Thymus (tissue), 11 donors: Measurements from ENCODE around the gene GPS1. TPM values are rescaled to one million over a fixed set of nuclear protein-coding genes. Genes with fewer than 3 reads are reported as not detected.

ENCODE experiments used
- DNase-seq, 9 donors: peaks; one replicate each; pipeline ENCODE4 v3.0.0-alpha.2; 2013; ENCODE audit warnings: low spot score in 9 of 9, low read depth in 6 of 9, missing footprints in 1 of 9
- H3K27ac ChIP-seq, 2 donors: one replicate each; pipeline ENCODE4 v1.5.1; 2013; ENCODE audit warnings: control low read depth in 1 of 2, low read depth in 1 of 2, low read length in 1 of 2, mild to moderate bottlenecking in 1 of 2, moderate library complexity in 1 of 2
- H3K27me3 ChIP-seq, 2 donors: one replicate each; pipeline ENCODE4 v1.5.1; 2013; ENCODE audit warnings: low read length in 1 of 2; ENCODE audit not compliant: control insufficient read depth in 2 of 2, insufficient read depth in 1 of 2
- H3K36me3 ChIP-seq, 2 donors: one replicate each; pipeline ENCODE4 v1.5.1; 2013; ENCODE audit warnings: low read length in 1 of 2, mild to moderate bottlenecking in 1 of 2, moderate library complexity in 1 of 2; ENCODE audit not compliant: control insufficient read depth in 2 of 2, insufficient read depth in 2 of 2
- H3K4me1 ChIP-seq, 2 donors: one replicate each; pipeline ENCODE4 v1.5.1; 2013; ENCODE audit warnings: low read length in 2 of 2; ENCODE audit not compliant: control insufficient read depth in 2 of 2, insufficient read depth in 2 of 2
- H3K4me3 ChIP-seq, 2 donors: one replicate each; pipeline ENCODE4 v1.5.1; 2013; ENCODE audit warnings: low read length in 2 of 2, control low read depth in 1 of 2, mild to moderate bottlenecking in 1 of 2
- H3K9me3 ChIP-seq, 2 donors: one replicate each; pipeline ENCODE4 v1.5.1; 2013; ENCODE audit warnings: low read length in 1 of 2, mild to moderate bottlenecking in 1 of 2; ENCODE audit not compliant: control insufficient read depth in 2 of 2, insufficient read depth in 1 of 2
- WGBS: extraction: QIAGEN DNeasy Blood & Tissue Kit; methylation state at CpG from one replicate; pipeline ENCODE4 v1.1.7; 2013; 5-methylcytosine and 5-hydroxymethylcytosine counted together
- polyA plus RNA-seq: library from polyadenylated mRNA; stranded (reverse); fragments of 200-250 nt; gene quantifications from one replicate; pipeline ENCODE4 v1.2.3, GENCODE V29; 2013
- total RNA-seq: library from RNA; stranded (reverse); fragments of 120-200 nt; gene quantifications from one replicate; pipeline ENCODE4 v1.2.4, GENCODE V29; 2013
- donor health status: healthy.

GPS1 gene
- total and polyA plus RNA-seq, 2 donors = 75.8 to 98.3 TPM

GRCh38 chr17:82013341-82013740 is 38.4 kb upstream of the GPS1 start:
- 79% methylated on average over 22 of the region's 22 CpGs for WGBS
- DNase-seq = peak in 1 of 9 donors; percentile 35
- Histone ChIP-seq H3K27ac (no peak overlapping the region), H3K27me3 (no peaks in the 10 kb centered on the region), H3K4me3 (no peak overlapping the region), H3K9me3 (peaks cover 0 to 5% of the 10 kb centered on the region in 2 donors), H3K4me1 (peaks cover 0 to 20% of the 10 kb centered on the region in 2 donors), H3K36me3 (peaks cover 2 to 17% of the 10 kb centered on the region in 2 donors)

GRCh38 chr17:82013772-82014321 is 37.9 kb upstream of the GPS1 start:
- Histone ChIP-seq H3K4me1 (peaks cover 0 to 20% of the 10 kb centered on the region in 2 donors), H3K27ac (no peak overlapping the region), H3K36me3 (peaks cover 7 to 20% of the 10 kb centered on the region in 2 donors), H3K9me3 (peaks cover 0 to 5% of the 10 kb centered on the region in 2 donors), H3K4me3 (no peak overlapping the region), H3K27me3 (no peaks in the 10 kb centered on the region)
- no peak for DNase-seq
- WGBS = 98% methylated on average over 16 of the region's 16 CpGs

- Histone ChIP-seq H3K36me3 (peaks cover 10 to 18% of the 10 kb centered on the region in 2 donors), H3K4me1 (peaks cover 0 to 21% of the 10 kb centered on the region in 2 donors), H3K9me3 (peaks cover 0 to 5% of the 10 kb centered on the region in 2 donors), H3K4me3 (no peak overlapping the region), H3K27ac (no peak overlapping the region), H3K27me3 (no peaks in the 10 kb centered on the region)
- WGBS = 95% methylated on average over 23 of the region's 23 CpGs
- DNase-seq = no peak
Measured at GRCh38 chr17:82014432-82014831, 37.3 kb upstream of the GPS1 start.

- peaks cover 10 to 18% of the 10 kb centered on the region in 2 donors for H3K36me3 ChIP-seq
- H3K4me1 ChIP-seq = peaks cover 0 to 24% of the 10 kb centered on the region in 2 donors
- no peak overlapping the region for H3K4me3 ChIP-seq
- DNase-seq = no peak
- 89% methylated on average over 13 of the region's 13 CpGs for WGBS
- peaks cover 0 to 5% of the 10 kb centered on the region in 2 donors for H3K9me3 ChIP-seq
- H3K27me3 ChIP-seq = no peaks in the 10 kb centered on the region
- no peak overlapping the region for H3K27ac ChIP-seq
Measured at GRCh38 chr17:82014971-82015310, 36.8 kb upstream of the GPS1 start.

- Histone ChIP-seq H3K36me3 (peaks cover 10 to 18% of the 10 kb centered on the region in 2 donors), H3K27ac (no peak overlapping the region), H3K4me1 (peaks cover 0 to 24% of the 10 kb centered on the region in 2 donors), H3K4me3 (no peak overlapping the region), H3K27me3 (no peaks in the 10 kb centered on the region), H3K9me3 (peaks cover 0 to 5% of the 10 kb centered on the region in 2 donors)
- DNase-seq = no peak
- 95% methylated on average over 24 of the region's 24 CpGs for WGBS
Measured at GRCh38 chr17:82015311-82015971, 36.3 kb upstream of the GPS1 start.

- Histone ChIP-seq H3K27me3 (no peaks in the 10 kb centered on the region), H3K4me1 (peaks cover under 1 to 29% of the 10 kb centered on the region in 2 donors), H3K27ac (no peak overlapping the region), H3K36me3 (peaks cover 10 to 18% of the 10 kb centered on the region in 2 donors), H3K4me3 (no peak overlapping the region), H3K9me3 (peaks cover 0 to 5% of the 10 kb centered on the region in 2 donors)
- 96% methylated on average over 28 of the region's 28 CpGs for WGBS
- DNase-seq = no peak
Measured at GRCh38 chr17:82016061-82016874, 35.4 kb upstream of the GPS1 start.

GRCh38 chr17:82016875-82017459 is 34.7 kb upstream of the GPS1 start:
- peaks cover 0 to 5% of the 10 kb centered on the region in 2 donors for H3K9me3 ChIP-seq
- peaks cover 8 to 29% of the 10 kb centered on the region in 2 donors for H3K4me1 ChIP-seq
- H3K27me3 ChIP-seq = no peaks in the 10 kb centered on the region
- 99% methylated on average over 24 of the region's 24 CpGs for WGBS
- H3K27ac ChIP-seq = no peak overlapping the region
- peaks cover 10 to 16% of the 10 kb centered on the region in 2 donors for H3K36me3 ChIP-seq
- no peak for DNase-seq
- H3K4me3 ChIP-seq = no peak overlapping the region

- peaks cover 10 to 16% of the 10 kb centered on the region in 2 donors for H3K36me3 ChIP-seq
- DNase-seq = no peak
- 88% methylated on average over 13 of the region's 13 CpGs for WGBS
- H3K27ac ChIP-seq = no peak overlapping the region
- H3K27me3 ChIP-seq = no peaks in the 10 kb centered on the region
- H3K4me1 ChIP-seq = peaks cover 8 to 26% of the 10 kb centered on the region in 2 donors
- peaks cover 0 to 5% of the 10 kb centered on the region in 2 donors for H3K9me3 ChIP-seq
- H3K4me3 ChIP-seq = no peak overlapping the region
Measured at GRCh38 chr17:82017612-82018151, 34.0 kb upstream of the GPS1 start.
